H1 (cell line): Measurements from ENCODE around the gene PREB. TPM values are rescaled to one million over a fixed set of nuclear protein-coding genes. Genes with fewer than 3 reads are reported as not detected.

ENCODE experiments used
- CTCF ChIA-PET: fragments of 300-600 bp; sonication (Branson Sonifier 250); formaldehyde crosslinking; loops from one replicate; lab custom pipeline; 2021; ENCODE audit not compliant: partially characterized antibody; lab: Charles Lee
- POLR2A ChIA-PET: fragments of 300-600 bp; sonication (Branson Sonifier 250); formaldehyde crosslinking; loops from one replicate; lab custom pipeline; 2021; ENCODE audit warnings: inconsistent platforms; ENCODE audit not compliant: partially characterized antibody; lab: Charles Lee
- DNase-seq, 2 experiments: peaks; one replicate each; pipeline versions ENCODE4 v3.0.0 to v3.0.0-alpha.2; 2010 to 2022; ENCODE audit warnings: low spot score in 2 of 2, low read depth in 1 of 2, mixed read lengths in 1 of 2
- FAIRE-seq: peaks from 2 replicates; lab custom pipeline; 2011; peaks lifted over from hg19 to GRCh38; lab: Jason Lieb, UNC
- H2AFZ ChIP-seq: 2 replicates; pipeline ENCODE4 v1.8.1; 2012; ENCODE audit warnings: low read length, inconsistent platforms
- H2AK5ac ChIP-seq: 2 replicates; pipeline ENCODE4 v1.6.1; 2013; ENCODE audit warnings: low read depth, low read length
- H2BK120ac ChIP-seq: replicated peaks from 2 replicates; pipeline ENCODE3; 2013; ENCODE audit warnings: low read depth, low read length, inconsistent platforms
- H2BK12ac ChIP-seq: 2 replicates; pipeline ENCODE4 v1.6.1; 2013; ENCODE audit warnings: low read depth, low read length
- H2BK15ac ChIP-seq: 2 replicates; pipeline ENCODE4 v1.6.1; 2013; ENCODE audit warnings: low read length
- H2BK20ac ChIP-seq: 2 replicates; pipeline ENCODE4 v1.6.1; 2013; ENCODE audit warnings: low read length
- H2BK5ac ChIP-seq: 2 replicates; pipeline ENCODE4 v1.6.1; 2013; ENCODE audit warnings: low read depth, low read length
- H3K14ac ChIP-seq: 2 replicates; pipeline ENCODE4 v1.6.1; 2013; ENCODE audit warnings: inconsistent platforms; ENCODE audit not compliant: insufficient read length
- H3K18ac ChIP-seq: 2 replicates; pipeline ENCODE4 v1.6.1; 2013; ENCODE audit warnings: low read length; ENCODE audit errors: extremely low read depth
- H3K23ac ChIP-seq: 2 replicates; pipeline ENCODE4 v1.6.1; 2013; ENCODE audit warnings: inconsistent platforms; ENCODE audit not compliant: insufficient read length
- H3K23me2 ChIP-seq: 2 replicates; pipeline ENCODE4 v1.6.1; 2013; ENCODE audit warnings: low read depth, low read length
- H3K27ac ChIP-seq: 2 replicates; pipeline ENCODE4 v1.6.1; 2011; ENCODE audit warnings: low read depth, low read length, inconsistent platforms
- H3K27me3 ChIP-seq, 4 experiments: replicated peaks in 1 of 4; 1 replicate in 1 of 4; 2 replicates in 3 of 4; pipeline versions ENCODE4 v1.6.1 to v1.8.1; 2011 to 2013; ENCODE audit warnings: low read length in 3 of 4, mild to moderate bottlenecking in 3 of 4, inconsistent platforms in 2 of 4, mixed read lengths in 2 of 4, moderate library complexity in 1 of 4; ENCODE audit not compliant: control insufficient read depth in 3 of 4, insufficient read depth in 3 of 4; ENCODE audit errors: extremely low read depth in 1 of 4
- H3K36me3 ChIP-seq, 4 experiments: 2 replicates each; pipeline versions ENCODE4 v1.6.1 to v1.8.1; 2011 to 2013; ENCODE audit warnings: mild to moderate bottlenecking in 4 of 4, low read length in 3 of 4, moderate library complexity in 2 of 4, control low read depth in 1 of 4, inconsistent platforms in 1 of 4; ENCODE audit not compliant: insufficient read depth in 4 of 4, control insufficient read depth in 2 of 4
- H3K4ac ChIP-seq: replicated peaks from 2 replicates; pipeline ENCODE3; 2013; ENCODE audit warnings: low read length, low read depth, mixed read lengths, inconsistent platforms; ENCODE audit not compliant: insufficient read length
- H3K4me1 ChIP-seq, 4 experiments: replicated peaks in 1 of 4; 1 replicate in 1 of 4; 2 replicates in 3 of 4; pipeline versions ENCODE4 v1.6.1 to v1.8.1; 2011 to 2013; ENCODE audit warnings: low read length in 3 of 4, inconsistent platforms in 2 of 4, mixed read lengths in 1 of 4; ENCODE audit not compliant: insufficient read depth in 4 of 4, control insufficient read depth in 3 of 4
- H3K4me2 ChIP-seq, 2 experiments: 2 replicates each; pipeline versions ENCODE4 v1.6.1 to v1.8.1; 2011 to 2013; ENCODE audit warnings: low read depth in 2 of 2, low read length in 2 of 2, control low read depth in 1 of 2, inconsistent platforms in 1 of 2, mild to moderate bottlenecking in 1 of 2; ENCODE audit not compliant: insufficient read depth in 1 of 2
- H3K4me3 ChIP-seq, 4 experiments: fragments of 200-600, 300-600 bp in 1 of 4; sonication (generic), shearing (Covaris generic), sonication (Bioruptor Twin) in 1 of 4; 2 replicates each; pipeline versions ENCODE4 v1.5.1 to v1.8.1; 2011 to 2016; ENCODE audit warnings: low read length in 4 of 4, low read depth in 3 of 4, control low read depth in 2 of 4, inconsistent platforms in 2 of 4, mild to moderate bottlenecking in 2 of 4, mixed read lengths in 1 of 4, moderate library complexity in 1 of 4; ENCODE audit not compliant: insufficient read depth in 2 of 4; ENCODE audit errors: extremely low read depth in 1 of 4
- H3K56ac ChIP-seq: replicated peaks from 2 replicates; pipeline ENCODE3; 2013; ENCODE audit warnings: low read depth, mild to moderate bottlenecking, mixed read lengths, low read length, inconsistent platforms; ENCODE audit not compliant: insufficient read length
- H3K79me1 ChIP-seq: 2 replicates; pipeline ENCODE4 v1.6.1; 2013; ENCODE audit warnings: low read depth, low read length, control low read depth
- H3K79me2 ChIP-seq, 2 experiments: 2 replicates each; pipeline versions ENCODE4 v1.6.1 to v1.8.1; 2012 to 2013; ENCODE audit warnings: low read length in 2 of 2, mild to moderate bottlenecking in 2 of 2, inconsistent platforms in 1 of 2; ENCODE audit not compliant: insufficient read depth in 2 of 2, control insufficient read depth in 1 of 2
- H3K9ac ChIP-seq, 4 experiments: replicated peaks in 1 of 4; 1 replicate in 1 of 4; 2 replicates in 3 of 4; pipeline versions ENCODE4 v1.6.1 to v1.8.1; 2011 to 2013; ENCODE audit warnings: low read depth in 3 of 4, low read length in 3 of 4, control low read depth in 2 of 4, mild to moderate bottlenecking in 2 of 4, moderate library complexity in 2 of 4, inconsistent platforms in 1 of 4; ENCODE audit errors: extremely low read depth in 1 of 4
- H3K9me3 ChIP-seq, 2 experiments: 2 replicates each; pipeline versions ENCODE4 v1.6.1 to v1.8.1; 2012 to 2013; ENCODE audit warnings: mild to moderate bottlenecking in 2 of 2, moderate library complexity in 2 of 2, control low read depth in 1 of 2, inconsistent platforms in 1 of 2, low read depth in 1 of 2, low read length in 1 of 2, mixed read lengths in 1 of 2; ENCODE audit not compliant: insufficient read depth in 2 of 2
- H4K20me1 ChIP-seq, 2 experiments: replicated peaks in 1 of 2; 2 replicates each; pipeline versions ENCODE3 to v1.8.1; 2011 to 2013; ENCODE audit warnings: inconsistent platforms in 2 of 2, low read length in 2 of 2, mild to moderate bottlenecking in 1 of 2; ENCODE audit not compliant: insufficient read depth in 2 of 2, control insufficient read depth in 1 of 2
- H4K5ac ChIP-seq: 2 replicates; pipeline ENCODE4 v1.6.1; 2013; ENCODE audit warnings: low read length, low read depth, mixed read lengths, inconsistent platforms; ENCODE audit not compliant: insufficient read length
- H4K8ac ChIP-seq: 2 replicates; pipeline ENCODE4 v1.8.0; 2013; ENCODE audit warnings: mild to moderate bottlenecking, moderate library complexity, low read length, inconsistent platforms; ENCODE audit not compliant: insufficient read depth; ENCODE audit errors: extremely low read depth
- H4K91ac ChIP-seq: replicated peaks from 2 replicates; pipeline ENCODE3; 2013; ENCODE audit warnings: low read length, mixed read lengths, inconsistent platforms; ENCODE audit not compliant: insufficient read length
- BCL11A ChIP-seq, 2 experiments: IDR thresholded peaks; one replicate each; pipeline ENCODE4 v1.6.1; 2011; ENCODE audit warnings: low read depth in 2 of 2, low read length in 2 of 2, mild to moderate bottlenecking in 2 of 2
- CBX5 ChIP-seq: fragments of 300-800, 300-1000 bp; sonication (generic); IDR thresholded peaks from 2 replicates; pipeline ENCODE4 v1.7.1; 2016; ENCODE audit warnings: antibody characterized with exemption, low read length, low read depth
- GTF2F1 ChIP-seq: IDR thresholded peaks from 2 replicates; pipeline ENCODE4 v1.6.1; 2012; ENCODE audit warnings: low read depth, low read length, improper control_type of control experiment, borderline replicate concordance
- HDAC2 ChIP-seq, 2 experiments: fragments of 300-600 bp in 1 of 2; sonication (generic) in 1 of 2; IDR thresholded peaks; 2 replicates each; pipeline ENCODE4 v1.6.1; 2011 to 2012; ENCODE audit warnings: low read depth in 2 of 2, low read length in 2 of 2, mild to moderate bottlenecking in 2 of 2, moderate library complexity in 2 of 2, borderline replicate concordance in 1 of 2, inconsistent platforms in 1 of 2
- KDM4A ChIP-seq: IDR thresholded peaks from one replicate; pipeline ENCODE4 v1.7.1; 2012; ENCODE audit warnings: low read depth, mild to moderate bottlenecking, moderate library complexity, low read length, inconsistent platforms; ENCODE audit not compliant: severe bottlenecking
- RAD21 ChIP-seq, 2 experiments: IDR thresholded peaks in 1 of 2; conservative IDR thresholded peaks in 1 of 2; 2 replicates each; pipeline ENCODE4 v1.6.1; 2011; ENCODE audit warnings: low read depth in 2 of 2, low read length in 2 of 2, improper control_type of control experiment in 1 of 2, inconsistent platforms in 1 of 2, mild to moderate bottlenecking in 1 of 2, moderate library complexity in 1 of 2
- RBBP5 ChIP-seq: IDR thresholded peaks from 2 replicates; pipeline ENCODE4 v1.7.1; 2012; ENCODE audit warnings: low read depth, mild to moderate bottlenecking, inconsistent platforms, low read length, moderate library complexity, borderline replicate concordance
- RFX5 ChIP-seq: IDR thresholded peaks from 2 replicates; pipeline ENCODE4 v1.6.1; 2011; ENCODE audit warnings: low read depth, low read length, improper control_type of control experiment, borderline replicate concordance
- RXRA ChIP-seq: IDR thresholded peaks from 2 replicates; pipeline ENCODE4 v1.6.1; 2011; ENCODE audit warnings: low read depth, mild to moderate bottlenecking, low read length, moderate library complexity; ENCODE audit not compliant: insufficient read depth
- SAP30 ChIP-seq: fragments of 300-600 bp; sonication (generic); IDR thresholded peaks from 2 replicates; pipeline ENCODE4 v1.7.1; 2012; ENCODE audit warnings: low read length, moderate library complexity, mild to moderate bottlenecking, inconsistent platforms; ENCODE audit not compliant: insufficient read depth, insufficient replicate concordance
- SIX5 ChIP-seq: IDR thresholded peaks from 2 replicates; pipeline ENCODE4 v1.6.1; 2011; ENCODE audit warnings: mild to moderate bottlenecking, low read depth, low read length
- TCF12 ChIP-seq: IDR thresholded peaks from 2 replicates; pipeline ENCODE4 v1.6.1; 2011; ENCODE audit warnings: low read depth, mild to moderate bottlenecking, low read length
- TEAD4 ChIP-seq: IDR thresholded peaks from 2 replicates; pipeline ENCODE4 v1.6.1; 2012; ENCODE audit warnings: low read depth, low read length, inconsistent platforms, mixed read lengths
- WGBS, 2 experiments: shearing (Covaris generic) in 1 of 2; methylation state at CpG; one replicate each; pipeline versions ENCODE4 v1.1.6 to v1.1.7; 2013 to 2015; ENCODE audit warnings: low lambda C conversion rate in 2 of 2, mixed read lengths in 2 of 2, inconsistent platforms in 1 of 2, low coverage in 1 of 2, missing lambda C conversion rate in 1 of 2; ENCODE audit not compliant: insufficient replicate concordance in 2 of 2, insufficient coverage in 1 of 2, insufficient read length in 1 of 2; ENCODE audit errors: extremely low coverage in 1 of 2, missing lambda C conversion rate in 1 of 2; 5-methylcytosine and 5-hydroxymethylcytosine counted together
- polyA plus RNA-seq, 7 experiments: library from polyadenylated mRNA; depleted of rRNA in 3 of 7; stranded (reverse) in 5 of 7; unstranded in 2 of 7; fragments of >200 nt in 5 of 7; fragments of 200-250 nt in 2 of 7; gene quantifications; 1 replicate in 5 of 7; 2 replicates in 1 of 7; 4 replicates in 1 of 7; pipeline versions ENCODE4 v1.2.1 to v1.2.3, GENCODE V29; 2011 to 2013; ENCODE audit warnings: missing spikeins in 2 of 7, mixed read lengths in 2 of 7
- total RNA-seq: library from RNA; stranded (reverse); fragmentation: NEBNext Ultra II Directional; extraction: Animal tissue kit (Norgen Biotek cat#: 25700); gene quantifications from 2 replicates; pipeline ENCODE4 v1.2.1, GENCODE V29; 2021

PREB gene
- total and polyA plus RNA-seq, 2 of the 8 experiments (the other 6 are each of a cell fraction or from before 2014, with no cell fraction given): 54.1 to 72.2 TPM

DNA sequence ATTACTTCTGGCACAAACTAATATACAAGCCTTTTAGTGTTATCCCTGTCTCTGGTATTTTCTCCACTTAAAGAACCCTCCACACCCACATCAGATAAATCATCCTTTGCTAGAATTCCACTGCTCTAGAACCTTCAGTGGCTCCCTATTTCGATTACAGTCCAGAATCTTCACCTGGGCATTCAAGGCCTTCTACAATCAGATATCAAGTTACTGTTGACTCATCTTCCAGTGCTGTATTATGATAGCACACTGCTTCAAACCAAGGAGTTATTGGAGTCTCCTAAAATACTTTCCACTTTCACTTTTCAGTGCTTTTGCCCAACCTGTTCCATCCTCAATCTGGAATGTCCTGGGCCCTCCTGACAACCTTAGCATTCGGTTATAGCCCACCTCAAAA lies 18.9 kb downstream of the PREB start:
- POLR2A ChIA-PET: interaction anchor here (1.2 to 3.8 kb wide), 2 partner anchors 9 to 90 kb away, joined by 3 to 11 read pairs; partner anchors contain the start of gene ABHD1
- no peak for TF ChIP-seq RXRA
- no peak for TF ChIP-seq BCL11A (IDR thresholded peaks at IDR 0.05; ENCODE audit: low read depth in 2 of 2, low read length in 2 of 2)
- TF ChIP-seq CBX5: no peak
- TF ChIP-seq HDAC2 (IDR thresholded peaks at IDR 0.05; ENCODE audit: borderline replicate concordance in 1 of 2, low read depth in 2 of 2, low read length in 2 of 2): no peak
- no peak for TF ChIP-seq TCF12
- no peak for TF ChIP-seq SAP30
- no peak for TF ChIP-seq RAD21 (IDR thresholded peaks at IDR 0.05 in 1 of 2, conservative IDR thresholded peaks at IDR 0.05 in 1 of 2; ENCODE audit: low read depth in 2 of 2, low read length in 2 of 2)
- no peak for TF ChIP-seq GTF2F1
- TF ChIP-seq RBBP5: no peak
- no peak for TF ChIP-seq SIX5
- no peak for TF ChIP-seq TEAD4
- TF ChIP-seq KDM4A: no peak
- TF ChIP-seq RFX5: no peak

More for the DNA sequence above, 18.9 kb downstream of the PREB start:
- FAIRE-seq (no peak), DNase-seq (no peak)
- Histone ChIP-seq H3K9me3 (no peaks in the 10 kb centered on the region), H3K4me3 (no peak overlapping the region), H4K8ac (no peak overlapping the region), H4K91ac (no peak overlapping the region), H2BK12ac (no peak overlapping the region), H2AK5ac (no peak overlapping the region), H3K14ac (no peak overlapping the region), H3K79me1 (no peaks in the 10 kb centered on the region), H3K4me1 (peaks cover 0 to 10% (median 6%) of the 10 kb centered on the region in 4 experiments; a peak in 5 of 7 replicates), H4K5ac (no peak overlapping the region), H3K18ac (no peak overlapping the region), H2BK5ac (no peak overlapping the region), H3K27me3 (peaks cover 6 to 32% (median 25%) of the 10 kb centered on the region in 4 experiments; a peak in 6 of 7 replicates), H3K36me3 (no peaks in the 10 kb centered on the region), H3K79me2 (no peaks in the 10 kb centered on the region), H2BK20ac (no peak overlapping the region), H3K27ac (no peak overlapping the region), H3K9ac (no peak overlapping the region), H2BK15ac (no peak overlapping the region), H3K4ac (no peak overlapping the region), H2AFZ (no peak overlapping the region), H3K56ac (no peak overlapping the region), H3K23me2 (peaks cover 10% of the 10 kb centered on the region), H3K23ac (no peak overlapping the region), H3K4me2 (no peak overlapping the region), H4K20me1 (no peaks in the 10 kb centered on the region), H2BK120ac (no peak overlapping the region)
- WGBS, 2 experiments: 70% methylated on average over 2 of the region's 2 CpGs; no CpG with 5 or more reads in 1 of the 2 experiments
- CTCF ChIA-PET: interaction anchor here (1.3 to 9.5 kb wide), 4 partner anchors 15 to 154 kb away, joined by 3 to 120 read pairs (median 5); partner anchors contain the start of gene PREB
